ENCODE data around the gene MMAB. TPM values are rescaled to one million over a fixed set of nuclear protein-coding genes. Genes with fewer than 3 reads are reported as not detected.

Gene MMAB
- total RNA-seq, 1 experiment from 2014 or later, result 24.3 TPM

DNA sequence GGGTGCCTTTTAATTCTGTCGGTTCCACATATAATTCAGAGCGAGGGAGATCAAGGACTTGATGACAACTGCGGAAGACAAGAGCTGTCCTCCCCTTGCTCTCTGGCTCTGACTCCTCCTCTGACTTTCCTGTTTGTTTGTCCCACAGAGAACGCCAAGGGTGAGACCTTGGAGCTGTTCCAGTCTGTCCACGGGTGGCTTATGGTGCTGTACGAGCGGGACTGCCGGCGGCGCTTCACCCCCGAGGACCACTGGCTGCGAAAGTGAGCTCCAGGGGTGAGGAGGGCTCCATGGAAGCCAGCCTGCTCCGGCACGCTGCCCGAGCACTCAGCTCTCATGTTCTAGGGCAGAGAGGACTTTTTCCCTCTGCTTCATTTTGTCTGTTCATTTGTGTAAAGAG lies 63.1 kb downstream of the MMAB start:
- Histone ChIP-seq H3K27ac (ENCODE audit: insufficient read length, low read depth, low read length) (no peak overlapping the region), H3K4ac (ENCODE audit: low read depth, low read length) (no peak overlapping the region), H2AK5ac (ENCODE audit: insufficient read length, low read length) (no peak overlapping the region), H3T11ph (ENCODE audit: low read length) (no peak overlapping the region), H3K23ac (ENCODE audit: insufficient read length, low read depth, low read length) (no peak overlapping the region), H3K23me2 (ENCODE audit: insufficient read length, low read depth, low read length, poor library complexity, severe bottlenecking) (no peaks in the 10 kb centered on the region), H4K20me1 (ENCODE audit: control insufficient read depth, insufficient read depth, insufficient read length) (no peaks in the 10 kb centered on the region), H3K4me1 (ENCODE audit: insufficient read depth, low read length) (no peaks in the 10 kb centered on the region), H2BK12ac (ENCODE audit: insufficient read length, low read depth, low read length) (no peak overlapping the region), H3K14ac (ENCODE audit: insufficient read depth, low read length) (no peak overlapping the region), H4K5ac (ENCODE audit: insufficient read length, low read depth, low read length) (no peak overlapping the region), H2BK20ac (ENCODE audit: low read depth, low read length, poor library complexity, severe bottlenecking) (no peak overlapping the region), H3K79me1 (ENCODE audit: insufficient read depth, low read depth, low read length, poor library complexity, severe bottlenecking) (no peaks in the 10 kb centered on the region), H3K27me3 (ENCODE audit: insufficient read depth, low read length) (no peaks in the 10 kb centered on the region), H4K8ac (replicated peaks; ENCODE audit: insufficient read length, low read depth, low read length) (no peak overlapping the region), H3K18ac (ENCODE audit: insufficient read length, low read depth, low read length) (no peak overlapping the region), H4K91ac (ENCODE audit: insufficient read length, low read depth, low read length) (no peak overlapping the region), H2AFZ (ENCODE audit: low read length) (no peak overlapping the region), H3K4me2 (ENCODE audit: insufficient read depth, insufficient read length, low read length) (no peak overlapping the region), H3K9ac (ENCODE audit: extremely low read depth, insufficient read length, low read length) (no peak overlapping the region), H2BK120ac (ENCODE audit: low read depth, low read length, poor library complexity, severe bottlenecking) (no peak overlapping the region), H3K56ac (ENCODE audit: insufficient read length, low read depth, low read length) (no peak overlapping the region), H3K9me3 (ENCODE audit: control insufficient read depth, low read depth, low read length) (no peaks in the 10 kb centered on the region), H2BK15ac (ENCODE audit: low read depth, low read length) (no peak overlapping the region), H2BK5ac (ENCODE audit: insufficient read length, low read length) (no peak overlapping the region), H3K79me2 (ENCODE audit: insufficient read depth, low read length) (no peaks in the 10 kb centered on the region)
- DNase-seq, result no peak
- Mint-ChIP-seq H3K9me3 (no peaks in the 10 kb centered on the region), H3K4me3 (no peak overlapping the region), H3K36me3 (ENCODE audit: insufficient read depth in 1 of 3, low read depth in 3 of 3) (peaks cover 5 to 51% (median 41%) of the 10 kb centered on the region in 3 experiments; a peak in 5 of 7 replicates), H3K27ac (no peak overlapping the region), H3K27me3 (ENCODE audit: low read depth) (no peaks in the 10 kb centered on the region), H3K4me1 (no peaks in the 10 kb centered on the region)
- WGBS (ENCODE audit: extremely low coverage, insufficient read length, low lambda C conversion rate), result no CpG with 5 or more reads among the region's 15 CpGs
- TF ChIP-seq, protein P1, sequence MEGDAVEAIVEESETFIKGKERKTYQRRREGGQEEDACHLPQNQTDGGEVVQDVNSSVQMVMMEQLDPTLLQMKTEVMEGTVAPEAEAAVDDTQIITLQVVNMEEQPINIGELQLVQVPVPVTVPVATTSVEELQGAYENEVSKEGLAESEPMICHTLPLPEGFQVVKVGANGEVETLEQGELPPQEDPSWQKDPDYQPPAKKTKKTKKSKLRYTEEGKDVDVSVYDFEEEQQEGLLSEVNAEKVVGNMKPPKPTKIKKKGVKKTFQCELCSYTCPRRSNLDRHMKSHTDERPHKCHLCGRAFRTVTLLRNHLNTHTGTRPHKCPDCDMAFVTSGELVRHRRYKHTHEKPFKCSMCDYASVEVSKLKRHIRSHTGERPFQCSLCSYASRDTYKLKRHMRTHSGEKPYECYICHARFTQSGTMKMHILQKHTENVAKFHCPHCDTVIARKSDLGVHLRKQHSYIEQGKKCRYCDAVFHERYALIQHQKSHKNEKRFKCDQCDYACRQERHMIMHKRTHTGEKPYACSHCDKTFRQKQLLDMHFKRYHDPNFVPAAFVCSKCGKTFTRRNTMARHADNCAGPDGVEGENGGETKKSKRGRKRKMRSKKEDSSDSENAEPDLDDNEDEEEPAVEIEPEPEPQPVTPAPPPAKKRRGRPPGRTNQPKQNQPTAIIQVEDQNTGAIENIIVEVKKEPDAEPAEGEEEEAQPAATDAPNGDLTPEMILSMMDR (conservative IDR thresholded peaks at IDR 0.05), result no peak
